Measurements from ENCODE around the gene PGC. TPM values are rescaled to one million over a fixed set of nuclear protein-coding genes. Genes with fewer than 3 reads are reported as not detected.
A peak's percentile ranks its signal among the peaks of the same experiment; 100 is the strongest.

PGC gene
- total RNA-seq, 1 experiment from 2014 or later, result not detected

- no peak overlapping the region for H3K4me3 ChIP-seq (ENCODE audit: insufficient read depth, low read depth, low read length)
- H3K36me3 ChIP-seq (replicated peaks; ENCODE audit: control insufficient read depth, insufficient read depth, low read length), result no peaks in the 10 kb centered on the region
- DNase-seq, result no peak
- H3K27me3 ChIP-seq (ENCODE audit: control insufficient read depth, insufficient read depth, low read length), result no peaks in the 10 kb centered on the region
These were observed 3.6 kb downstream of the PGC start for GRCh38 chr6:41743406-41744235.

GRCh38 chr6:41741625-41742490, 5.3 kb downstream of the PGC start:
- H3K36me3 ChIP-seq (replicated peaks; ENCODE audit: control insufficient read depth, insufficient read depth, low read length), result no peaks in the 10 kb centered on the region
- H3K4me3 ChIP-seq (ENCODE audit: insufficient read depth, low read depth, low read length), result no peak overlapping the region
- no peaks in the 10 kb centered on the region for H3K27me3 ChIP-seq (ENCODE audit: control insufficient read depth, insufficient read depth, low read length)
- DNase-seq, result no peak

GRCh38 chr6:41740366-41741162, 6.6 kb downstream of the PGC start:
- Histone ChIP-seq H3K27me3 (ENCODE audit: control insufficient read depth, insufficient read depth, low read length) (no peaks in the 10 kb centered on the region), H3K36me3 (replicated peaks; ENCODE audit: control insufficient read depth, insufficient read depth, low read length) (no peaks in the 10 kb centered on the region), H3K4me3 (ENCODE audit: insufficient read depth, low read depth, low read length) (no peak overlapping the region)
- DNase-seq, result no peak

- no peak for DNase-seq
- H3K36me3 ChIP-seq (replicated peaks; ENCODE audit: control insufficient read depth, insufficient read depth, low read length), result no peaks in the 10 kb centered on the region
- peaks cover 4% of the 10 kb centered on the region; the same call in 1 of the 2 replicates for H3K27me3 ChIP-seq (ENCODE audit: control insufficient read depth, insufficient read depth, low read length)
- H3K4me3 ChIP-seq (ENCODE audit: insufficient read depth, low read depth, low read length), result no peak overlapping the region
These were observed 8.2 kb downstream of the PGC start for GRCh38 chr6:41739041-41739440.

- Histone ChIP-seq H3K36me3 (replicated peaks; ENCODE audit: control insufficient read depth, insufficient read depth, low read length) (no peaks in the 10 kb centered on the region), H3K27me3 (ENCODE audit: control insufficient read depth, insufficient read depth, low read length) (peaks cover 16% of the 10 kb centered on the region), H3K4me3 (ENCODE audit: insufficient read depth, low read depth, low read length) (no peak overlapping the region)
- no peak for DNase-seq
These were observed 9.5 kb downstream of the PGC start for GRCh38 chr6:41737591-41738130.

- Histone ChIP-seq H3K4me3 (ENCODE audit: insufficient read depth, low read depth, low read length) (no peak overlapping the region), H3K36me3 (replicated peaks; ENCODE audit: control insufficient read depth, insufficient read depth, low read length) (no peaks in the 10 kb centered on the region), H3K27me3 (ENCODE audit: control insufficient read depth, insufficient read depth, low read length) (peaks cover 19% of the 10 kb centered on the region)
- no peak for DNase-seq
These were observed 10.2 kb downstream of the PGC start for GRCh38 chr6:41736800-41737555.

- H3K4me3 ChIP-seq (ENCODE audit: insufficient read depth, low read depth, low read length), result no peak overlapping the region; the same call in 1 of the 2 replicates
- no peaks in the 10 kb centered on the region for H3K36me3 ChIP-seq (replicated peaks; ENCODE audit: control insufficient read depth, insufficient read depth, low read length)
- peaks cover 19% of the 10 kb centered on the region for H3K27me3 ChIP-seq (ENCODE audit: control insufficient read depth, insufficient read depth, low read length)
- DNase-seq, result no peak
These were observed 10.9 kb downstream of the PGC start for GRCh38 chr6:41736186-41736733.

GRCh38 chr6:41735427-41736185, 11.6 kb downstream of the PGC start, which contains the start of gene TFEB:
TSS of gene TFEB (minus strand) at chr6:41735608. CDS start at chr6:41691213, 44,395 bp downstream.
- DNase-seq, result peak; percentile 97
- Histone ChIP-seq H3K4me3 (ENCODE audit: insufficient read depth, low read depth, low read length) (peak within 1 kb of the TSS; percentile 52), H3K27me3 (ENCODE audit: control insufficient read depth, insufficient read depth, low read length) (peaks cover 19% of the 10 kb centered on the region), H3K36me3 (replicated peaks; ENCODE audit: control insufficient read depth, insufficient read depth, low read length) (no peaks in the 10 kb centered on the region)

- H3K36me3 ChIP-seq (replicated peaks; ENCODE audit: control insufficient read depth, insufficient read depth, low read length), result no peaks in the 10 kb centered on the region
- H3K4me3 ChIP-seq (ENCODE audit: insufficient read depth, low read depth, low read length), result peak overlapping the region; percentile 52
- peak; percentile 93 for DNase-seq
- peaks cover 21% of the 10 kb centered on the region for H3K27me3 ChIP-seq (ENCODE audit: control insufficient read depth, insufficient read depth, low read length)
These were observed 12.4 kb downstream of the PGC start for GRCh38 chr6:41734666-41735426.

- peak overlapping the region; percentile 52 for H3K4me3 ChIP-seq (ENCODE audit: insufficient read depth, low read depth, low read length)
- H3K27me3 ChIP-seq (ENCODE audit: control insufficient read depth, insufficient read depth, low read length), result peaks cover 21% of the 10 kb centered on the region
- peak; percentile 97 for DNase-seq
- no peaks in the 10 kb centered on the region for H3K36me3 ChIP-seq (replicated peaks; ENCODE audit: control insufficient read depth, insufficient read depth, low read length)
These were observed 13.2 kb downstream of the PGC start for GRCh38 chr6:41733707-41734665.

GRCh38 chr6:41733360-41733706, 13.9 kb downstream of the PGC start:
- H3K27me3 ChIP-seq (ENCODE audit: control insufficient read depth, insufficient read depth, low read length), result peaks cover 21% of the 10 kb centered on the region
- no peaks in the 10 kb centered on the region for H3K36me3 ChIP-seq (replicated peaks; ENCODE audit: control insufficient read depth, insufficient read depth, low read length)
- DNase-seq, result peak; percentile 64
- peak overlapping the region; percentile 52 for H3K4me3 ChIP-seq (ENCODE audit: insufficient read depth, low read depth, low read length)
